Measurements from ENCODE around the gene GAPVD1.
A peak's percentile ranks its signal among the peaks of the same experiment; 100 is the strongest.
"Not testable (repeated sequence)": the region's sequence is repeated elsewhere in the genome, so short reads cannot be mapped to it uniquely, and the experiment has no call there.

GAPVD1 gene

GRCh38 chr9:125246261-125246667, 15.4 kb upstream of the GAPVD1 start:
- DNase-seq, result no peak

GRCh38 chr9:125254231-125254630, 7.4 kb upstream of the GAPVD1 start:
- DNase-seq, result no peak

- DNase-seq, result no peak
Measured at GRCh38 chr9:125255781-125256391, 5.7 kb upstream of the GAPVD1 start.

- no peak for DNase-seq
Measured at GRCh38 chr9:125258160-125258785, 3.4 kb upstream of the GAPVD1 start.

- no peak for DNase-seq
Measured at GRCh38 chr9:125258832-125259534, 2.6 kb upstream of the GAPVD1 start.

- peak; percentile 10 for DNase-seq
Measured at GRCh38 chr9:125260561-125260960, 1.1 kb upstream of the GAPVD1 start.

GRCh38 chr9:125262294-125262991, 817 bp downstream of the GAPVD1 start:
- no peak for DNase-seq

GRCh38 chr9:125264068-125264467, 2.4 kb downstream of the GAPVD1 start:
- not testable (repeated sequence) for DNase-seq

- DNase-seq, result no peak
Measured at GRCh38 chr9:125268394-125269013, 6.9 kb downstream of the GAPVD1 start.

GRCh38 chr9:125269014-125269397, 7.4 kb downstream of the GAPVD1 start:
- no peak for DNase-seq

- no peak for DNase-seq
Measured at GRCh38 chr9:125271081-125271480, 9.5 kb downstream of the GAPVD1 start.

- DNase-seq, result no peak
Measured at GRCh38 chr9:125272697-125273096, 11.1 kb downstream of the GAPVD1 start.

- no peak for DNase-seq
Measured at GRCh38 chr9:125276771-125277170, 15.1 kb downstream of the GAPVD1 start.

- no peak for DNase-seq
Measured at GRCh38 chr9:125277411-125277810, 15.8 kb downstream of the GAPVD1 start.

- DNase-seq, result no peak
Measured at GRCh38 chr9:125280945-125281344, 19.3 kb downstream of the GAPVD1 start.

- no peak for DNase-seq
Measured at GRCh38 chr9:125284855-125285254, 23.2 kb downstream of the GAPVD1 start.

- not testable (repeated sequence) for DNase-seq
Measured at GRCh38 chr9:125286935-125287433, 25.4 kb downstream of the GAPVD1 start.

GRCh38 chr9:125293134-125293533, 31.5 kb downstream of the GAPVD1 start:
- DNase-seq, result no peak

- no peak for DNase-seq
Measured at GRCh38 chr9:125295657-125296056, 34.0 kb downstream of the GAPVD1 start.

GRCh38 chr9:125296843-125297372, 35.3 kb downstream of the GAPVD1 start:
- no peak for DNase-seq

- no peak for DNase-seq
Measured at GRCh38 chr9:125297917-125298316, 36.3 kb downstream of the GAPVD1 start.

GRCh38 chr9:125302241-125302640, 40.6 kb downstream of the GAPVD1 start:
- DNase-seq, result no peak

- DNase-seq, result no peak
Measured at GRCh38 chr9:125304273-125304672, 42.6 kb downstream of the GAPVD1 start.

All from NCI-H446 treated with DMSO at 0.1 percent for 48 hours (cell line).